GM11168 (cell line): Measurements from ENCODE around the gene BTG1.

Experiments
- in situ Hi-C: fragments of 300-500 bp; cut with MboI; formaldehyde crosslinking; loops from one replicate; pipeline ENCODE4 v1.12.0; 2022; ENCODE audit warnings: low sequenced_read_pairs; ENCODE audit not compliant: unreplicated experiment

BTG1 gene

GRCh38 chr12:92155733-92156132 is 10.1 kb upstream of the BTG1 start:
- in situ Hi-C loops = no loop called here

- in situ Hi-C loops = no loop called here
Observed at GRCh38 chr12:92151916-92152315, 6.3 kb upstream of the BTG1 start.

GRCh38 chr12:92149563-92149962 is 3.9 kb upstream of the BTG1 start:
- in situ Hi-C loops = loop anchor here (10.0 to 25.0 kb wide), 3 partner anchors 415 to 762 kb away; no protein-coding TSS in a partner anchor

GRCh38 chr12:92147491-92147890 is 1.8 kb upstream of the BTG1 start:
- in situ Hi-C loops = loop anchor here (10.0 to 25.0 kb wide), 3 partner anchors 417 to 760 kb away; no protein-coding TSS in a partner anchor

- in situ Hi-C loops = loop anchor here (10.0 to 25.0 kb wide), 3 partner anchors 418 to 759 kb away; no protein-coding TSS in a partner anchor
Observed at GRCh38 chr12:92146497-92147224, 1.0 kb upstream of the BTG1 start.

- in situ Hi-C loops = loop anchor here (10.0 to 25.0 kb wide), 3 partner anchors 419 to 758 kb away; no protein-coding TSS in a partner anchor
Observed at GRCh38 chr12:92145481-92145730, 240 bp downstream of the BTG1 start.

GRCh38 chr12:92144631-92145480 is 790 bp downstream of the BTG1 start:
- in situ Hi-C loops = loop anchor here (10.0 to 25.0 kb wide), 3 partner anchors 420 to 758 kb away; no protein-coding TSS in a partner anchor

- in situ Hi-C loops = loop anchor here (10.0 to 25.0 kb wide), 3 partner anchors 421 to 757 kb away; no protein-coding TSS in a partner anchor
Observed at GRCh38 chr12:92143686-92144630, 1.7 kb downstream of the BTG1 start.

- in situ Hi-C loops = loop anchor here (10.0 to 25.0 kb wide), 3 partner anchors 422 to 756 kb away; no protein-coding TSS in a partner anchor
Observed at GRCh38 chr12:92143258-92143657, 2.4 kb downstream of the BTG1 start.

- in situ Hi-C loops = loop anchor here (10.0 to 25.0 kb wide), 3 partner anchors 422 to 755 kb away; no protein-coding TSS in a partner anchor
Observed at GRCh38 chr12:92142251-92142926, 3.3 kb downstream of the BTG1 start.

- in situ Hi-C loops = loop anchor here (10.0 to 25.0 kb wide), 3 partner anchors 423 to 754 kb away; no protein-coding TSS in a partner anchor
Observed at GRCh38 chr12:92141591-92142121, 4.0 kb downstream of the BTG1 start.

GRCh38 chr12:92140896-92141536 is 4.6 kb downstream of the BTG1 start:
- in situ Hi-C loops = loop anchor here (10.0 to 25.0 kb wide), 3 partner anchors 424 to 754 kb away; no protein-coding TSS in a partner anchor

- in situ Hi-C loops = loop anchor here (10.0 to 25.0 kb wide), 3 partner anchors 425 to 753 kb away; no protein-coding TSS in a partner anchor
Observed at GRCh38 chr12:92140156-92140555, 5.5 kb downstream of the BTG1 start.

GRCh38 chr12:92139634-92140150 is 6.0 kb downstream of the BTG1 start:
- in situ Hi-C loops = loop anchor here (10.0 to 25.0 kb wide), 4 partner anchors 325 to 752 kb away; no protein-coding TSS in a partner anchor

GRCh38 chr12:92138626-92139025 is 7.0 kb downstream of the BTG1 start:
- in situ Hi-C loops = loop anchor here (10.0 to 25.0 kb wide), 3 partner anchors 324 to 751 kb away; no protein-coding TSS in a partner anchor

GRCh38 chr12:92138144-92138543 is 7.5 kb downstream of the BTG1 start:
- in situ Hi-C loops = loop anchor here (10.0 to 25.0 kb wide), 3 partner anchors 323 to 751 kb away; no protein-coding TSS in a partner anchor

- in situ Hi-C loops = loop anchor here (10.0 to 25.0 kb wide), 3 partner anchors 322 to 750 kb away; no protein-coding TSS in a partner anchor
Observed at GRCh38 chr12:92136965-92137721, 8.5 kb downstream of the BTG1 start.
